ENCODE data around the gene FOXS1.

The FOXS1 gene
- long read RNA-seq, donor 1, transcript FOXS1-201 (1 exons, 1,319 nt), result major isoform, 11 of 11 reads
- long read RNA-seq, donor 1, partial matches to known transcripts, result 0 of 11 reads
- long read RNA-seq, donor 1, other reads (novel, unspliced or antisense), result 0 of 11 reads
- long read RNA-seq, donor 2, transcript FOXS1-201 (1 exons, 1,319 nt), result major isoform, 9 of 9 reads
- long read RNA-seq, donor 2, partial matches to known transcripts, result 0 of 9 reads
- long read RNA-seq, donor 2, other reads (novel, unspliced or antisense), result 0 of 9 reads
- long read RNA-seq, donor 3, partial matches to known transcripts, result 0 of 3 reads
- long read RNA-seq, donor 3, other reads (novel, unspliced or antisense), result 0 of 3 reads
- long read RNA-seq, donor 4, transcript FOXS1-201 (1 exons, 1,319 nt), result major isoform, 5 of 5 reads
- long read RNA-seq, donor 4, partial matches to known transcripts, result 0 of 5 reads
- long read RNA-seq, donor 4, other reads (novel, unspliced or antisense), result 0 of 5 reads
- long read RNA-seq, donor 5, transcript FOXS1-201 (1 exons, 1,319 nt), result major isoform, 6 of 6 reads
- long read RNA-seq, donor 5, partial matches to known transcripts, result 0 of 6 reads
- long read RNA-seq, donor 5, other reads (novel, unspliced or antisense), result 0 of 6 reads
- long read RNA-seq, donor 6, transcript FOXS1-201 (1 exons, 1,319 nt), result major isoform, 6 of 6 reads
- long read RNA-seq, donor 6, partial matches to known transcripts, result 0 of 6 reads
- long read RNA-seq, donor 6, other reads (novel, unspliced or antisense), result 0 of 6 reads
- long read RNA-seq, donor 7, transcript FOXS1-201 (1 exons, 1,319 nt), result major isoform, 27 of 27 reads
- long read RNA-seq, donor 7, partial matches to known transcripts, result 0 of 27 reads
- long read RNA-seq, donor 7, other reads (novel, unspliced or antisense), result 0 of 27 reads
- long read RNA-seq, donor 8, transcript FOXS1-201 (1 exons, 1,319 nt), result major isoform, 5 of 5 reads
- long read RNA-seq, donor 8, partial matches to known transcripts, result 0 of 5 reads
- long read RNA-seq, donor 8, other reads (novel, unspliced or antisense), result 0 of 5 reads

- DNase-seq, result peak; percentile 60
Observed at GRCh38 chr20:31845300-31845863, at the start of gene FOXS1. FOXS1 (minus strand) TSS chr20:31845604; CDS start chr20:31845542, 62 bp downstream.

GRCh38 chr20:31890646-31891045, 45.2 kb upstream of the FOXS1 start:
- no peak for DNase-seq

DNA sequence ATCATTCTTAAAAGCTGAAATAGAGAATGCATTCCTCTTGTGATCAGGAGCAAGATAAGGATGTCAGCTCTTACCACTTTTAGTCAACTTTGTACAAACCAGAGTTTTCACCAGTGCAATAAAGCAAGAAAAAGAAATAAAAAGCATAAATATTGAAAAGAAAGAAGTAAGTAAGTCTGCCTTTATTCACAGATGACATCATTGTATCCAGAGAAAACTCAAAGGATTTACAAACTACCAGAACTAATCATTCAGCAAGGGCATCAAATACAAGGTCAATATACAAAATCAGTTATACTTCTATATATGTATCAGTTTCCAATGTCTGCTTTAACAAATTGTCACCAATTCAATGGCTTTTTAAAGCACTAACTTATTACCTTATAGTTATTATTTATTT, 38.4 kb upstream of the FOXS1 start:
- DNase-seq, result no peak

DNA sequence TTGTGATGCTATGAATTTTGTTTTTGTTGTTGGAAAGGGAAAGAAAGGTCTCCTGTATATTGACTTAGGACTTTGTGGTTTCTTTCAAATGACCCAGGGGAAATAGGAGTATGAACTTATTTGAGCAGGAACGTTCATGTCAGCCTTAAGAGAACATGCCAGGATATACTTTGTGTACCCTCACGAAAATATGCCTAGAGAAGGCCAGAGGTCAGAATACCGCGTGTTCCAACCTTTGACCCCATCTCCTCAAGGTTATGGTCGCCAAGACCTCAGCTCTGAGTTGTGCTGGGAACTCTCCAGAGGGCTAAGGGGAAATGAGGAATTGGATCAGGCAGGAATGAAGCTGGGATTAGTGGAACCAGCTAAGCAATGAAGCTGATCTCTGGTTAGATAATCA, 36.5 kb upstream of the FOXS1 start:
- no peak for DNase-seq

- DNase-seq, result peak; percentile 93
Observed at GRCh38 chr20:31879143-31879987, 34.0 kb upstream of the FOXS1 start.

GRCh38 chr20:31877684-31878083, 32.3 kb upstream of the FOXS1 start:
- no peak for DNase-seq

GRCh38 chr20:31875671-31876070, 30.3 kb upstream of the FOXS1 start:
- DNase-seq, result no peak

DNA sequence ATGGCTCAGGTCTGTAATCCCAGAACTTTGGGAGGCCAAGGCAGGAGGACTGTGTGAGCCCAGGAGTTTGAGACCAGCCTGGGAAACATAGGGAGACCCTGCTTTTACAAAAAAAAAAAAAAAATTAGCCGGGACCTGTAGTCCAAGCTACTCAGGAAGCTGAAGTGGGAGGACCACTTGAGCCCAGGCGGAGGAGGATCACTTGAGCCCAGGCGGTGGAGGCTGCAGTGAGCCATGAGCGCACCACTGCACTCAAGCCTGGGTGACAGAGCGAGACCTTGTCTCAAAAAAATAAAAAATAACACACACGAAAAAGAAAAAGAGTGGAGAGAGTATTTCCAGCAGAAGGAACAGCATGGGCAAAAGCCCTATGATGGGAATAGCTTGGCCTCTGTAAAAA, 27.0 kb upstream of the FOXS1 start:
- DNase-seq, result no peak

DNA sequence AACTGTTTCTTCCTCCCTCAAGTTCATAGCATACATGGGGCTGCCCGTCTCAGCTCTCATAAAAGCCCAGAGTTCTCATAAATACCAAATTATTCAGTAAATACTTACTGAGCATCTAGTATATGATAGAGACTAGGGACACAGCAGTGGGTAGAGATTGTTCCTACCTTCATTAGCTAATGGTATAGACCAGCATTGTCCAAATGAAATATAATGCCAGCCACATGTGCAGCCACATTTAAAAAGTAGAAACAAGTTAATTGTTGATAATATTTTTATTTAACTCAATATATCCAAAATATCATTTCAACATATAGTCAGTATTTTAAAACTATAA, 26.2 kb upstream of the FOXS1 start:
- DNase-seq, result no peak

- DNase-seq, result peak; percentile 72
Observed at GRCh38 chr20:31870726-31871617, 25.6 kb upstream of the FOXS1 start.

DNA sequence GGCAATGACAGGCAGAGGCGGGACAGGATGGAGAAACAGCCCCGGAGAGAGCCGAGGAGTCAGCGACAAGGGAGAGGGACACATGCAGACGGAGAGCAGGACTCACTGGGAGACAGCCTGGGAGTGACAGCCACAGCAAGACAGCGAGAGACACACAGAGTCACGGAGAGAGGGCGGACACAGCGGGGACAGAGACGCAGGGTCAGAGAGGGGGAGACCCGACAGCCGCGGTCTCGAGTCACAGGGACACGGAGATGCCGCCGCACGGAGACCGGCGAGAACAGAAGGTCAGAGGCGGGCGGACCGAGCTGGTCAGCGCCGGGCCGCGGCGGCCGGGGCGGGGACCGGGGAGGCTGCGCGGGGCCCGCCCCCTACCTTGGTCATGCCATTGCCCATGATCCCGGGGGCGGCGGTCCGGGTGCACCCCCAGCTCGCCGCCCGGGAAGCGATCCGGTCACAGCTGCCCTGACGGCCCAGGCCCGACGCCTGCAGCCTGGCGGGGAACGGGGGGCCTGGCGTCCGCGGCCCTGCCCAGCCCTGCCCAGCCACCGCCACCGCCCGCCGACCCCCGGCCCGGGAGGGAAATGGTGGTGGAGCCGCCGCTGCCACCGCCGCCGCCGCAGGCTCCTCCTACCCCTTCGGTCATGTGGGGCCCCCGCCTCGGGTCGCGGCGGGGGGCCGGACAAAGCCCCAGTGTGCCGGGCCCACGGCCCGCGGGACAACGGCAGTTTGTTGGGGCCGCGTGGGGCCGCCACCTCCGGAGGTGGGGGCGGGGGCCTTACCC, 24.7 kb upstream of the FOXS1 start, which contains the start of the genes DUSP15 and TTLL9:
DUSP15 (minus strand) TSS at position 586 of the 784 bp plus-strand sequence; CDS start at position 396, 190 bp downstream.
TTLL9 (plus strand) TSS at position 693 of the 784 bp plus-strand sequence. CDS start 493 bp downstream, outside the sequence.
- DNase-seq, result peak; percentile 81

DNA sequence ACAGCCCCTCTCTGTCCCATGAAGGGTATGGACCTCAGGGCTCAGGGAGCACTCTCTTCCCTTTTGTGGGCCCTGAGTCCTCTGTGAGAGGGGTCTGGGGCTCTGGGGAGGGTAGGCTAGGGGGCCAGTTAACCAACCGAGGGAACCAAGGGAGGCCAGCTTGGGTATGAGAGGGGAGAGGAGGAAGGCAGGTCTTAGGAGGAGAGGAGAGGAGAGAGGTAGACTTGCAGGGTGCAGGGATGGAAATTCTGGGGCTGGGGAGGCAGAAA, 24.2 kb upstream of the FOXS1 start:
- no peak for DNase-seq

DNA sequence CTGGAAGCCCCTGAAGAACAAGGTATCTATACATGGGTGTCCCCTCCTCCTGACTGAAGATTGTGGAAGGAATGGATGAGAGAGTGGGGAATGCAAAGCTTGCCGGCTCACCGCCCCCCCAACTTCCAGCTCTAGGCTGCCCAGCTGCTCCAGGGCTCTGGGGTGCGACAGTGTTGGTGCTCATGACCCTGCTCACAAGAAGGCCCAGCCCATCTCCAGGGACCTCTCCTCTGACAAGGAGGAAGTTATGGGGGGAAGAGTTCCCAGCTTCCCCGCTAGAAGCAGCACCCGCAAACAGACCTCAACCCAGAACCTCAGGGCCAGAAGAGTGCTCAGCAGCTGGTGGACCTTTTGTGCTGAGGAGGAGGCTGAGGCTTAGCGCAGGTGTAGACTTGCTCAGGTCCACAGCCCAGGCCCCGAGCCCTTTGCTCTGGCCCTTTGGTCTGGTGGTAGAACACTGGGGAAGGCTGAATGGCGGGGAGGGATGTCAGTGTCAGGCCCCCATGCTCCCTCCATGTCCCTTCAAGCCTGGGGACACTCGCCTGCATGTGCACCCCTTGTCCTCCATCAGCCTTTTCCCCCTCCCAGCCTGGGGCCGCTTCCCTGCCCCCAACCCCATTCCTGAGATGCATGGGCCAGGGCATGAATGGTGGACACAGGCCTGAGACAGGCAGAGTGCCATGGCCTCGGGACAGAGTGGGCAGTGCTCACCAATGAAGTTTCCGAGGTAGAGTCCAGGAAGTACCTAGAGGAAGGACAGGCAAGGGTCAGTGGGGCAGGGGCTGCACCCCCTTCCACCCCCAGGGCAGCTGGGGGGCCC, 23.7 kb upstream of the FOXS1 start:
- no peak for DNase-seq

DNA sequence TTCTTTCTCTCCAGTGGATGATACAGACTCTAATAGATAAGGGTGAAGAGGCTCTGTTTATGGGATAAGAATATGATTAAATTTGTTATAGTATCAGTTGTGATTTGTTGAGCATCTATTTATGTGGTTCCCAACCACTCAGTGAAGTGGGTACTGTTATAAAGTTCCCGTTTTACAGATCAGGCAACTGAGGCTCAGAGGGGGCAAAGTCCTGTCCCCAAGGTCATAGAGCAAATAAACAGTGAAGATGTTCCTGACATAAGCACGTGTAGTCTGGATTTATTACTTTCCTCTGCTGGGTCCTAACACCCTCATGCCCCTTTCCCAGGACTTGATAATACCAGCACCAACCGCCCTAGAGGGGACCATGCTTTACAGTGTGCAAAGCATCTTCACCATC, 20.8 kb upstream of the FOXS1 start:
- no peak for DNase-seq

DNA sequence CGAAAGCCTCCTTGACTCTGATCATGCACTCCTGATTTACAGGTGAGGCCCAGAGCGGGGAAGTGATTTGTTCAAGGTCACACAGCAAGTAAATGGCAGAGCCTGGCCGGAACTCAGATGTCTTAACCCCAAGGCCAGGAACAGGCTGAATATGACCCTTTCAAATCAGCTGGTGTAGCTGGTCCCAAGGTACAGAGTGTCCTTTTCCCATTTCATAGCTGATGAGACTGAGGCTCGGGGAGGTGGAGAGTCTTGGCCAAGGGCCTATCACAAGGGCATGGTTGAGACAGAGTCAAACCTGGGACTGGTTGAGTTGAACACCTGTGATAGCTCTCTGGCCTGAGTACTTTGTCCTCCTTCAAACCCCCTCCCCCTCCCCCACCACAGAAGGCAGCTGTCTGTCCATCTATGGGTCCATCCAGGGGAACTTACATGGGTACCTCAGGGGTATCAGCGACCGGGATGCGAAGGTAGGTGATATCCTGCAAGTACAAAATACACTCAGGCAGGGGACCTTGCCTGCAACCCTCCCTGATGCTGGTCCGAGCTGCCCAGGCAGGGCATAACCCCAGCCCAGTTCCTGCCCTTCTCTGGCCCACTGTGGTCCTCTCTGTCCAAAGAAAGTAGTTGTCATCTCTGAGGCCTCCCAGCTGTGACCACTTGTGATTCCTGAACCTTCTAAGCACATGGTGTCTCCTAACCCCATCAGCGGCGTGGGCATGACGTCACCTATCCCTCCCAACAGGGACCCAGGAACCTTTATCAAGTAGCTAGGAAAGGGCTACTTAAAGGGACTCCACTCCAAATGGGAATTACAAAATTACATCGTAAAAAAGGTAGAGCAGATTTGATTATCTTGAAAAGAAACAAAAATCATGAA, 19.4 kb upstream of the FOXS1 start:
- DNase-seq, result no peak

- no peak for DNase-seq
Observed at GRCh38 chr20:31863296-31864085, 18.1 kb upstream of the FOXS1 start.

DNA sequence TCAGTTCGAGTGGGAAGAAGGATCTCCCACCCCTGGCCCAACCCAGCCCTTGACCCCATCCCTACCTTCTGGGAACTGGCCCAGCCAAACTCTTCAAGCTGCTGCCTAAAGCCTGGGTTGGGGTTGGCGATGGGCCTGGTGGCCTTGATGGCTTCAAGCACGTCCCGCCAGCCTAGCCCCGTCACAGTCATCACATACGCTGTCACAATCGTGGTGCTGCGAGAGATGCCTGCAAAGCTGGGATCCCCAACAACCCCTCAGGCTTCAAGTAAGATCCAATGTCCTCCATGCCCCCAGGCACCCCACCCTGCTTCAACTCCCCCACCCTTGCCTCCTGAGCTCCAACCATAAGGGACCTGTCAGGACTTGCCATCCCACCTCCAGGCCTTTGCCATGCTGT, 17.1 kb upstream of the FOXS1 start:
- DNase-seq, result no peak
